Karpas-422 (cell line): ENCODE measurements around the gene MYBPHL. TPM values are rescaled to one million over a fixed set of nuclear protein-coding genes. Genes with fewer than 3 reads are reported as not detected.

Experiments used
- DNase-seq: peaks from one replicate; pipeline ENCODE4 v3.0.0-alpha.2; 2015
- H2AFZ ChIP-seq: fragments of 200-600 bp; sonication (generic); 2 replicates; pipeline ENCODE4 v1.6.1; 2014; ENCODE audit warnings: antibody characterized with exemption, low read length, mixed read lengths
- H3K27ac ChIP-seq: fragments of 200-600 bp; sonication (generic); 2 replicates; pipeline ENCODE4 v1.5.1; 2014; ENCODE audit warnings: mild to moderate bottlenecking, low read length, moderate library complexity
- H3K27me3 ChIP-seq: fragments of 200-600 bp; sonication (generic); 2 replicates; pipeline ENCODE4 v1.6.1; 2014; ENCODE audit warnings: low read length, mixed read lengths
- H3K36me3 ChIP-seq: fragments of 200-600 bp; sonication (generic); 2 replicates; pipeline ENCODE4 v1.6.1; 2014; ENCODE audit warnings: low read length, mixed read lengths; ENCODE audit not compliant: insufficient read depth
- H3K4me1 ChIP-seq: fragments of 200-600 bp; sonication (generic); 2 replicates; pipeline ENCODE4 v1.6.1; 2014; ENCODE audit warnings: mild to moderate bottlenecking, low read length, mixed read lengths
- H3K4me2 ChIP-seq: fragments of 200-600 bp; sonication (generic); 2 replicates; pipeline ENCODE4 v1.6.1; 2014; ENCODE audit warnings: low read length, low read depth, mild to moderate bottlenecking; ENCODE audit not compliant: poor library complexity, severe bottlenecking
- H3K4me3 ChIP-seq: fragments of 200-600 bp; sonication (generic); 2 replicates; pipeline ENCODE4 v1.5.1; 2014; ENCODE audit warnings: mild to moderate bottlenecking, antibody characterized with exemption, low read length, mixed read lengths
- H3K79me2 ChIP-seq: fragments of 200-600 bp; sonication (generic); 2 replicates; pipeline ENCODE4 v1.6.1; 2014; ENCODE audit warnings: mild to moderate bottlenecking, low read length, mixed read lengths
- H3K9ac ChIP-seq: fragments of 200-600 bp; sonication (generic); 2 replicates; pipeline ENCODE4 v1.6.0; 2014; ENCODE audit warnings: low read length
- H3K9me2 ChIP-seq: fragments of 200-600 bp; sonication (generic), shearing (Covaris generic); replicated peaks from 2 replicates; pipeline ENCODE4 v1.6.0; 2014; ENCODE audit warnings: mild to moderate bottlenecking, low read length, moderate library complexity; ENCODE audit not compliant: insufficient read depth
- H3K9me3 ChIP-seq: fragments of 300-700, 200-600 bp; sonication (generic); 2 replicates; pipeline ENCODE4 v1.6.1; 2014; ENCODE audit warnings: low read length, mixed read lengths
- H4K20me1 ChIP-seq: fragments of 200-600 bp; sonication (generic); 2 replicates; pipeline ENCODE4 v1.6.1; 2014; ENCODE audit warnings: mild to moderate bottlenecking, antibody characterized with exemption, low read length, low read depth; ENCODE audit not compliant: insufficient read depth
- total RNA-seq: library from RNA; depleted of rRNA; stranded (reverse); fragments of >200 nt; shearing (Covaris generic); gene quantifications from 2 replicates; pipeline ENCODE4 v1.2.3, GENCODE V29; 2014; ENCODE audit warnings: low replicate concordance

The MYBPHL gene
- total RNA-seq, 1 experiment from 2014 or later: 4.3 TPM

- Histone ChIP-seq H4K20me1 (no peaks in the 10 kb centered on the region), H3K27me3 (no peaks in the 10 kb centered on the region), H3K4me3 (no peak overlapping the region), H3K4me2 (no peak overlapping the region), H3K4me1 (peaks cover 27% of the 10 kb centered on the region), H3K9me2 (no peaks in the 10 kb centered on the region), H3K9ac (no peak overlapping the region), H3K79me2 (no peaks in the 10 kb centered on the region), H2AFZ (no peak overlapping the region), H3K9me3 (no peaks in the 10 kb centered on the region), H3K36me3 (no peaks in the 10 kb centered on the region), H3K27ac (no peak overlapping the region)
- DNase-seq: no peak
Measured at GRCh38 chr1:109280862-109281261, 25.9 kb downstream of the MYBPHL start.

- Histone ChIP-seq H3K27me3 (no peaks in the 10 kb centered on the region), H3K79me2 (no peaks in the 10 kb centered on the region), H3K9ac (no peak overlapping the region)
Measured at GRCh38 chr1:109279615-109280278, 27.1 kb downstream of the MYBPHL start.

DNA sequence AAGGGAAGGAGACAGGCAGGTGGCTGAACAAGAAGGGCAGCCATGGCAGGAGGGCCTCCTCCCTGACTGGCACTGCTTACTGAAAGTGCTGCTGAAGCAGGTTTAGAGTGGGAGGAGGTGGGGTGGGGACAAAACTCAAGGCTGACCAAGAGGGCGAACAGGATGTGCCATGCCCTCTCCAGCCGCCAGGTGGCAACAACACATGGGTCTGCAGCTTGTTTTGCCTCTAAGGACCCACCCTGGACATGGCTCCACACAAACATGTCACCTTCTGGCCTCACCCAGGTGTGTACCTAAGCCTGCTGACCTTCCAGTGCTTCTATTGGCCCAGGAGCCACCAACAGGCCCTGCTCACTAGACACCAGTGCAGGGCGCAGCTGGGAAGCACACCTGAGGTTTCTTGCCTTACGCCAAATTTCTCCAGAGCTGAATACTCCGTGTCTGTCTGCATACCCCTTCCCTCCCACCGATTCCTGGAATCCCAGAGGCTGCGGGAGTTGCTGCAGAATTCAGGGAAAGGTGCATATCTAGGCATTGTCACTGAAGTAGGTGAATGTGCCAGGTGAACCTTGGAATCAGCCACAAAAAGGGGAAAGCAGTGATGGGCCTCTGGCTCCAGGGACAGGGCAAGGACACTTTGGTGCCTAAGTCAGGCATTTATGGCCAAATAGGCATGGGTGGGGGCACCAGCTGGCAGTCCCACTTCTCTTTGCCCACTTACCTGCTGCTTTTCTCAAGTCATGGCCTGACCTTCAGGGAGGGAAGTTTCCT, 29.2 kb downstream of the MYBPHL start:
- Histone ChIP-seq H3K27me3 (no peaks in the 10 kb centered on the region), H3K27ac (no peak overlapping the region), H3K4me3 (no peak overlapping the region), H3K9ac (no peak overlapping the region), H3K4me2 (no peak overlapping the region), H3K79me2 (no peaks in the 10 kb centered on the region), H3K9me3 (no peaks in the 10 kb centered on the region), H3K36me3 (no peaks in the 10 kb centered on the region), H3K4me1 (peaks cover 13% of the 10 kb centered on the region), H2AFZ (no peak overlapping the region), H4K20me1 (no peaks in the 10 kb centered on the region), H3K9me2 (no peaks in the 10 kb centered on the region)
- peak; percentile 88 for DNase-seq

More at GRCh38 chr1:109279615-109280278, 27.1 kb downstream of the MYBPHL start:
- Histone ChIP-seq H3K9me2 (no peaks in the 10 kb centered on the region), H3K27ac (no peak overlapping the region), H3K9me3 (no peaks in the 10 kb centered on the region), H3K4me2 (no peak overlapping the region), H2AFZ (no peak overlapping the region), H3K36me3 (no peaks in the 10 kb centered on the region), H4K20me1 (no peaks in the 10 kb centered on the region), H3K4me1 (peaks cover 25% of the 10 kb centered on the region), H3K4me3 (no peak overlapping the region)
- no peak for DNase-seq

- peaks cover 4% of the 10 kb centered on the region for H3K4me1 ChIP-seq
- no peak overlapping the region for H3K4me2 ChIP-seq
- no peak overlapping the region for H3K9ac ChIP-seq
- no peaks in the 10 kb centered on the region for H3K79me2 ChIP-seq
- no peak for DNase-seq
- H3K27ac ChIP-seq: no peak overlapping the region
- no peaks in the 10 kb centered on the region for H4K20me1 ChIP-seq
- H3K9me2 ChIP-seq: no peaks in the 10 kb centered on the region
- no peaks in the 10 kb centered on the region for H3K9me3 ChIP-seq
- no peaks in the 10 kb centered on the region for H3K27me3 ChIP-seq
- H2AFZ ChIP-seq: no peak overlapping the region
- no peak overlapping the region for H3K4me3 ChIP-seq
- H3K36me3 ChIP-seq: no peaks in the 10 kb centered on the region
Measured at GRCh38 chr1:109275706-109276345, 31.0 kb downstream of the MYBPHL start.

GRCh38 chr1:109274533-109275476, 32.0 kb downstream of the MYBPHL start:
- H3K27ac ChIP-seq: no peak overlapping the region
- H3K4me3 ChIP-seq: no peak overlapping the region
- H3K36me3 ChIP-seq: no peaks in the 10 kb centered on the region
- no peaks in the 10 kb centered on the region for H3K79me2 ChIP-seq
- H3K4me1 ChIP-seq: peaks cover 4% of the 10 kb centered on the region
- DNase-seq: no peak
- H3K27me3 ChIP-seq: no peaks in the 10 kb centered on the region
- H3K9ac ChIP-seq: no peak overlapping the region
- H3K4me2 ChIP-seq: no peak overlapping the region
- H4K20me1 ChIP-seq: no peaks in the 10 kb centered on the region
- no peak overlapping the region for H2AFZ ChIP-seq
- no peaks in the 10 kb centered on the region for H3K9me3 ChIP-seq
- H3K9me2 ChIP-seq: no peaks in the 10 kb centered on the region

GRCh38 chr1:109273570-109274288, 33.1 kb downstream of the MYBPHL start:
- no peak overlapping the region for H3K27ac ChIP-seq
- H3K4me3 ChIP-seq: no peak overlapping the region
- no peaks in the 10 kb centered on the region for H3K27me3 ChIP-seq
- DNase-seq: no peak
- H3K79me2 ChIP-seq: no peaks in the 10 kb centered on the region
- no peak overlapping the region for H3K4me2 ChIP-seq
- H4K20me1 ChIP-seq: no peaks in the 10 kb centered on the region
- H3K9me3 ChIP-seq: no peaks in the 10 kb centered on the region
- H2AFZ ChIP-seq: no peak overlapping the region
- no peaks in the 10 kb centered on the region for H3K9me2 ChIP-seq
- H3K9ac ChIP-seq: no peak overlapping the region
- H3K36me3 ChIP-seq: no peaks in the 10 kb centered on the region
- peaks cover 4% of the 10 kb centered on the region for H3K4me1 ChIP-seq

- Histone ChIP-seq H3K4me3 (no peak overlapping the region), H3K36me3 (no peaks in the 10 kb centered on the region), H3K4me2 (no peak overlapping the region), H3K9ac (no peak overlapping the region), H3K9me2 (no peaks in the 10 kb centered on the region), H2AFZ (no peak overlapping the region), H3K9me3 (no peaks in the 10 kb centered on the region), H3K79me2 (no peaks in the 10 kb centered on the region), H4K20me1 (no peaks in the 10 kb centered on the region), H3K4me1 (peaks cover 4% of the 10 kb centered on the region), H3K27me3 (no peaks in the 10 kb centered on the region), H3K27ac (no peak overlapping the region)
- no peak for DNase-seq
Measured at GRCh38 chr1:109272831-109273547, 33.8 kb downstream of the MYBPHL start.
